Gastroesophageal sphincter (tissue), 3 donors: ENCODE results near the gene ARG2.

Experiments
- CTCF ChIP-seq, 4 experiments: fragments of 200-600 bp in 2 of 4; fragments of 450-650 bp in 2 of 4; sonication (generic) in 1 of 4; IDR thresholded peaks; one replicate each; pipeline ENCODE4 v1.5.1; 2017 to 2019; ENCODE audit warnings: antibody characterized with exemption in 4 of 4, mild to moderate bottlenecking in 2 of 4, moderate library complexity in 2 of 4
- EP300 ChIP-seq: sonication (generic); formaldehyde crosslinking; IDR thresholded peaks from one replicate; pipeline ENCODE4 v1.6.1; 2017; ENCODE audit warnings: antibody characterized with exemption, mild to moderate bottlenecking
- POLR2A ChIP-seq, 2 donors: fragments of 450-650 bp; IDR thresholded peaks; one replicate each; pipeline ENCODE4 v1.6.1; 2017; ENCODE audit warnings: antibody characterized with exemption in 2 of 2, mild to moderate bottlenecking in 2 of 2, moderate library complexity in 1 of 2

GRCh38 chr14:67571275-67571990, 48.3 kb upstream of the ARG2 start:
- TF ChIP-seq CTCF (IDR thresholded peaks at IDR 0.05): peak in 3 of 4 experiments; percentile 72 to 84 (median 81)
- TF ChIP-seq POLR2A (IDR thresholded peaks at IDR 0.05): no peak
- TF ChIP-seq EP300: no peak
